Calu3 (cell line): Measurements from ENCODE around the gene ZNF277. TPM values are rescaled to one million over a fixed set of nuclear protein-coding genes. Genes with fewer than 3 reads are reported as not detected.
"Not testable (repeated sequence)": the region's sequence is repeated elsewhere in the genome, so short reads cannot be mapped to it uniquely, and the experiment has no call there.

ENCODE experiments used
- BruUV-seq: library from RNA; stranded (reverse); fragments of 400-500 nt; replicated peaks from 2 replicates; lab custom pipeline; 2021; lab: Mats Ljungman, UMichigan
- CTCF ChIA-PET: fragments of 300-600 bp; sonication (Branson Sonifier 250); formaldehyde crosslinking; loops from one replicate; lab custom pipeline; 2022; ENCODE audit warnings: antibody characterized with exemption; lab: Charles Lee
- DNase-seq: peaks from one replicate; pipeline ENCODE4 v3.0.0; 2022
- H3K27ac Mint-ChIP-seq: one replicate; pipeline ENCODE4 v1.8.0; 2022; ENCODE audit warnings: mixed read lengths; ENCODE audit not compliant: unreplicated experiment
- H3K27me3 Mint-ChIP-seq: one replicate; pipeline ENCODE4 v1.8.0; 2022; ENCODE audit warnings: mixed read lengths; ENCODE audit not compliant: unreplicated experiment
- H3K36me3 Mint-ChIP-seq: one replicate; pipeline ENCODE4 v1.8.0; 2022; ENCODE audit warnings: mild to moderate bottlenecking, moderate library complexity, mixed read lengths; ENCODE audit not compliant: insufficient read depth, unreplicated experiment
- H3K4me1 Mint-ChIP-seq: one replicate; pipeline ENCODE4 v1.8.0; 2022; ENCODE audit warnings: mild to moderate bottlenecking, low read depth, mixed read lengths; ENCODE audit not compliant: unreplicated experiment
- H3K4me3 Mint-ChIP-seq: one replicate; pipeline ENCODE4 v1.8.0; 2022; ENCODE audit warnings: mild to moderate bottlenecking, low read depth, moderate library complexity, mixed read lengths; ENCODE audit not compliant: unreplicated experiment
- H3K9me3 Mint-ChIP-seq: one replicate; pipeline ENCODE4 v1.8.0; 2022; ENCODE audit warnings: low read depth, mixed read lengths; ENCODE audit not compliant: unreplicated experiment
- CTCF ChIP-seq: fragments of 200-600 bp; IDR thresholded peaks from one replicate; pipeline ENCODE4 v1.8.0; 2022; ENCODE audit warnings: antibody characterized with exemption; ENCODE audit not compliant: unreplicated experiment
- intact Hi-C: fragments of 100-400 bp; cut with micrococcal nuclease; formaldehyde crosslinking; loops from one replicate; pipeline ENCODE4 v1.10.0; 2022; ENCODE audit not compliant: unreplicated experiment
- total RNA-seq: library from RNA; stranded (reverse); gene quantifications from 2 replicates; pipeline ENCODE4 v1.2.3, GENCODE V29; 2022

Gene ZNF277
- total RNA-seq, 1 experiment from 2014 or later: 18.1 TPM

DNA sequence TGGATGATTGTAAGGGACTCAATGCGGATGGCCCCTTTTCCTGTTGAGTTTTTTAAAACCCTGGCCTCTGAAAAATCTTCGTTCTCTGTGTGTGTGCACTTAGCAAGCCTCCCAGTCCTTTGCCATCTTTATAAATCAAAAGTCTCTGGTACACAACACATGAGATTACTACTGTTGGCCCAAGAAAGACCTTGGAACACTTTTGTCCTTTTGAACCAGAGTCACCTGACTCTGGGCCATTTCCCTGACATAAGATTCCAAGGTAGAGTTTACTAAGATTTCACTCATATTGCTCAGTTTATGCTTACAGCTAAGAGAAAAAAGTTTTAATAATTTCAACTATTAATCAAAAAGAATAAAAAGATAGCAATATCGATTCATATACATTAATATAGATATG is 179.0 kb downstream of the ZNF277 start:
- Mint-ChIP-seq H3K27me3 (no peaks in the 10 kb centered on the region), H3K4me1 (peaks cover 10% of the 10 kb centered on the region), H3K27ac (no peak overlapping the region), H3K36me3 (no peaks in the 10 kb centered on the region), H3K4me3 (no peak overlapping the region), H3K9me3 (no peaks in the 10 kb centered on the region)
- CTCF ChIA-PET: no interaction called here
- DNase-seq: no peak
- intact Hi-C loops: loop anchor here (10.0 kb wide), 1 partner anchor 301 kb away; no protein-coding TSS in a partner anchor
- no TSS peak for BruUV-seq
- no peak for TF ChIP-seq CTCF

DNA sequence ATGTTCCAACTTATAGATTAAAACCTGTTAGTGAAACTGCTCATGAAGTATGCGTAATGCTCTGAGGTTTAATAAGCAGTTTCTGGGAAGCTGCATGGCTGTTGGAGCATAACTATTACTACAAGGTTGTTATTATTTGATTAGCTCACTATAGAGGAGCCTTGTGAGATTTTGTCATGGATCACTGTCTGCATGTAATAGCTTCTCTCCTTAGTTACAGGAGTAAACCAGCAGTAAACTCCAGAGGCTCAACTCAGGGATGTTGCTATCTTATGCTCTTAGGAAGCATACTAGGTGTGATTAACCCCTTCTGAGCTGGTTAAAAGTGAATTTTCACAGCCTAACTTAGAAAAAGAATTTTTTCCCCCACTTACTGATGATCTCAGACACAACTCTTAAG is 180.1 kb downstream of the ZNF277 start:
- Mint-ChIP-seq H3K4me1 (peaks cover 19% of the 10 kb centered on the region), H3K4me3 (no peak overlapping the region), H3K9me3 (no peaks in the 10 kb centered on the region), H3K36me3 (peaks cover 5% of the 10 kb centered on the region), H3K27ac (no peak overlapping the region), H3K27me3 (no peaks in the 10 kb centered on the region)
- BruUV-seq: no TSS peak
- intact Hi-C loops: loop anchor here (10.0 kb wide), 1 partner anchor 302 kb away; no protein-coding TSS in a partner anchor
- no peak for DNase-seq
- CTCF ChIA-PET: no interaction called here
- no peak for TF ChIP-seq CTCF

DNA sequence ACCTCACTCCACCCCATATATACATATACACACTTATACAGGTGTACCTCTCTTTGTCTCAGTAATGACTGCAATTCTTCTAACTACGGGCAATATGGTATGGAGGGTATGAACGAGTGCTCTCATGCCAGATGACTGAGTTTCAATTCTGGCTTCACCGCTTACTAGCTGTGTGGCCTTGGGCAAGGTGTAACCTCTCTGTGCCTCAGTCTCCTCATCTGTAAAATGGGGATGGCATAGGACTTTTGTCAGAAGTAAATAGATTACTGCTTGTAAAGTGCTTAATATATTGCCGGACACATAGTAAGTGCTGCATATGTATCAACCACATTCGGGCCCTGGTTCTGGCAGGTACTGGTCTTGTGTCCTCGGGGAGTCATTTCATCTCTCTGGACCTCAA is 183.7 kb downstream of the ZNF277 start:
- H3K4me1 Mint-ChIP-seq: peaks cover 19% of the 10 kb centered on the region
- H3K4me3 Mint-ChIP-seq: no peak overlapping the region
- no peaks in the 10 kb centered on the region for H3K9me3 Mint-ChIP-seq
- DNase-seq: no peak
- TF ChIP-seq CTCF: no peak
- intact Hi-C loops: loop anchor here (5.0 kb wide), 1 partner anchor 62 kb away; the partner anchor contains the start of gene IFRD1
- H3K27ac Mint-ChIP-seq: no peak overlapping the region
- BruUV-seq: no TSS peak
- peaks cover 13% of the 10 kb centered on the region for H3K36me3 Mint-ChIP-seq
- CTCF ChIA-PET: no interaction called here
- H3K27me3 Mint-ChIP-seq: peaks cover under 1% of the 10 kb centered on the region

DNA sequence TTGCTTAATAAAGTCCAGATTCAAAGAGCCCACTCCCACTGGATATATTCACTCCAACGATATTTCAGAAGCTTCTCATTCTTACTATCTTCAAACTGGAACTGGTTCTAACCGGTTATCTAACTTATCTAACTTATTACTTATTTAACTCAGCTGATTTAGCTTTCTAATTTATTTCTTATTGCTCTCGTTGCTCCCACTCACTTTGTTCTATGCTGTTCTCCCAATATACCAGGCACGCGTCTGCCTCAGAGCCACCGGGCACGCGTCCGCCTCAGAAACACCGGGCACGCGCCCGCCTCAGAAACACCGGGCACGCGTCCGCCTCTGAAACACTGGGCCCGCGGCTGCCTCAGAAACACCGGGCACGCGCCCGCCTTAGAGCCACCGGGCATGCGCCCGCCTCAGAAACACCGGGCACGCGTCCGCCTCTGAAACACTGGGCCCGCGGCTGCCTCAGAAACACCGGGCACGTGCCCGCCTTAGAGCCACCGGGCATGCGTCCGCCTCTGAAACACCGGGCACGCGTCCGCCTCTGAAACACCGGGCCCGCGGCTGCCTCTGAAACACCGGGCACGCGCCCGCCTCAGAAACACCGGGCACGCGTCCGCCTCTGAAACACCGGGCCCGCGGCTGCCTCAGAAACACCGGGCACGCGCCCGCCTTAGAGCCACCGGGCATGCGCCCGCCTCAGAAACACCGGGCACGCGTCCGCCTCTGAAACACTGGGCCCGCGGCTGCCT is 184.8 kb downstream of the ZNF277 start:
- BruUV-seq, H3K9me3 Mint-ChIP-seq, CTCF ChIA-PET: not testable (repeated sequence)
- intact Hi-C loops: loop anchor here (5.0 kb wide), 1 partner anchor 61 kb away; the partner anchor contains the start of gene IFRD1
- Mint-ChIP-seq H3K4me1 (peaks cover 19% of the 10 kb centered on the region), H3K4me3 (peak overlapping the region; percentile 69), H3K27ac (peak overlapping the region; percentile 34), H3K36me3 (peaks cover 13% of the 10 kb centered on the region), H3K27me3 (peaks cover 11% of the 10 kb centered on the region)
- peak; percentile 57 for DNase-seq

DNA sequence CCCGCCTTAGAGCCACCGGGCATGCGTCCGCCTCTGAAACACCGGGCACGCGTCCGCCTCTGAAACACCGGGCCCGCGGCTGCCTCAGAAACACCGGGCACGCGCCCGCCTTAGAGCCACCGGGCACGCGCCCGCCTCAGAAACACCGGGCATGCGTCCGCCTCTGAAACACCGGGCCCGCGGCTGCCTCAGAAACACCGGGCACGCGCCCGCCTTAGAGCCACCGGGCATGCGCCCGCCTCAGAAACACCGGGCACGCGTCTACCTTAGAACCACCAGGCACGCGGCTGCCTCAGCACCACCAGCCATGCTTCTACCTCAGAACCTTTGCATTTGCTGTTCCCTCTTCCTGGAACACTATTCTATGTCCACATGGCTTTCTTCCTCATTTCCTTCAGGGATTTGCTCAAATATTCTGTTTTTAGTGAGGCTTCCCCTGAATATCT is 185.4 kb downstream of the ZNF277 start:
- BruUV-seq, CTCF ChIA-PET, H3K9me3 Mint-ChIP-seq: not testable (repeated sequence)
- peak overlapping the region; percentile 83 for H3K27ac Mint-ChIP-seq
- peaks cover 15% of the 10 kb centered on the region for H3K27me3 Mint-ChIP-seq
- H3K36me3 Mint-ChIP-seq: peaks cover 13% of the 10 kb centered on the region
- peak overlapping the region; percentile 69 for H3K4me3 Mint-ChIP-seq
- peak; percentile 64 for DNase-seq
- H3K4me1 Mint-ChIP-seq: peaks cover 19% of the 10 kb centered on the region
- intact Hi-C loops: loop anchor here (5.0 kb wide), 1 partner anchor 60 kb away; the partner anchor contains the start of gene IFRD1

Other genes starting within 250 kb of the ZNF277 start
- gene DOCK4, start 296 bp upstream of the ZNF277 start, total RNA-seq: 2.7 and 3.4 TPM in 2 replicates
- 38.8 and 44.6 TPM in 2 replicates for gene IFRD1, start 243.8 kb downstream of the ZNF277 start, total RNA-seq